T1000 (cell line): Measurements from ENCODE around the gene YIF1B.
"Not testable (repeated sequence)": the region's sequence is repeated elsewhere in the genome, so short reads cannot be mapped to it uniquely, and the experiment has no call there.

Experiments
- DNase-seq: peaks from one replicate; lab custom pipeline; 2025; ENCODE audit warnings: mixed read lengths; lab: John Stamatoyannopoulos, UW

YIF1B gene, protein sequence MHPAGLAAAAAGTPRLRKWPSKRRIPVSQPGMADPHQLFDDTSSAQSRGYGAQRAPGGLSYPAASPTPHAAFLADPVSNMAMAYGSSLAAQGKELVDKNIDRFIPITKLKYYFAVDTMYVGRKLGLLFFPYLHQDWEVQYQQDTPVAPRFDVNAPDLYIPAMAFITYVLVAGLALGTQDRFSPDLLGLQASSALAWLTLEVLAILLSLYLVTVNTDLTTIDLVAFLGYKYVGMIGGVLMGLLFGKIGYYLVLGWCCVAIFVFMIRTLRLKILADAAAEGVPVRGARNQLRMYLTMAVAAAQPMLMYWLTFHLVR

DNA sequence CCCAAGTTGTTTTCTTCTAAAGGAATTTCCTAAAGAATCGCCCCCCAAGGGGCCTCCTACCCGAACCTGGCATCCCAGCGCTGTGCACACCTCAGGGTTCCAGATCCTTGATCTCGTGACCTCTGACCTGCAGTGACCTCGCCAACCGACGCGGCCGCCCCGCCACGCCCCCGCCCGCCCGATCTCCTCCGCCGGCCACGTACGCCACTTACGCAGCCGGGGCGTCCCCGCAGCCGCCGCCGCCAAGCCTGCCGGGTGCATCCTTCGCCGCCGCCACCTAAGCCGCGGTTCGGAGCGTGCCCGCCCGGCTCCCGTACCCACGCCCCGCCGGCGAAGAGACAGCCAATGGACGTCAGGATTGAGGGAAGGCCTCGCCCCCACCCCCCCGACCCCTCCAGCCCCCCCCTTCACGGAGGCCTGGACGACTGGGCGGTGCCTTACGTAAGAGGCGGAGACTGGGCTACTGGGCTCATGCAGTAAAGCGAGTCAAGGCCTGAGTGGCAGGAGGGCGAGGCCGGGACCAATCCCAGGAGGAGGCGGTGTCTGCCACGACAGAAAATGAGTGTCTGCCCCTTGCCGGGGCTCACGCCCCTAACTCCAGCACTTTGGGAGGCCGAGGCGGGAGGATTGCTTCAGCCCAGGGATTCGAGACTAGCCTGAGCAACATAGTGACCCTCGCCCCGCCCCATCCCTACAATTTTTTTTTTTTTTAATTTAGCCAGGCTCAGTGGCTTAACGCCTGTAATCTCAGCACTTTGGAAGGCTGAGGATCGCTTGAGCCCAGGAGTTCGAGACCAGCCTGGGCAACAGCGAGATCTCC lies at the start of gene YIF1B:
YIF1B (minus strand) TSS at position 291 of the 820 bp plus-strand sequence; CDS start at position 261, 30 bp downstream.
- peak; percentile 96 for DNase-seq

DNA sequence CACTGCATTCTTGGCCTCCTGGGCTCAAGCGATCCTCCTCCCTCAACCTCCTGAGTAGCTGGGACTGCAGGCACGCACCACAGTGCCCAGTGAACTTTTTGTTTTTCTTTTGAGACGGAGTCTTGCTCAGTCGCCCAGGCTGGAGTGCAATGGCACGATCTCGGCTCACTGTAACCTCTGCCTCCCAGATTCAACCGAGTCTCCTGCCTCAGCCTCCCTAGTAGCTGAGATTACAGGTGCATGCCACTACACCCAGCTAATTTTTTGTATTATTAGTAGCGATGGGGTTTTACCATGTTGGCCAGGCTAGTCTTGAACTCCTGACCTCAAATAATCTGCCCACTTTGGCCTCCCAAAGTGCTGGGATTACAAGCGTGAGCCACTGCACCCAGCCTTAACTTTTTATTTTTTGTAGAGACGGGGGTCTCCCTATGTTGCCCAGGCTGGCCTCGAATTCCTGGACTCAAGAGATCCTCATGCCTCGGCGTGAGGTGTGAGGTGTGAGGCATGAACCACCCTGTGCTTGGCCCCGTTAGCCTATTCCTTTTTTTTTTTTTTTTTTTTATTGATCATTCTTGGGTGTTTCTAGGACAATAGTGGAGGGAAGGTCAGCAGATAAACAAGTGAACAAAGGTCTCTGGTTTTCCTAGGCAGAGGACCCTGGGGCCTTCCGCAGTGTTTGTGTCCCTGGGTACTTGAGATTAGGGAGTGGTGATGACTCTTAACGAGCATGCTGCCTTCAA lies 47.4 kb upstream of the YIF1B start:
- not testable (repeated sequence) for DNase-seq

DNA sequence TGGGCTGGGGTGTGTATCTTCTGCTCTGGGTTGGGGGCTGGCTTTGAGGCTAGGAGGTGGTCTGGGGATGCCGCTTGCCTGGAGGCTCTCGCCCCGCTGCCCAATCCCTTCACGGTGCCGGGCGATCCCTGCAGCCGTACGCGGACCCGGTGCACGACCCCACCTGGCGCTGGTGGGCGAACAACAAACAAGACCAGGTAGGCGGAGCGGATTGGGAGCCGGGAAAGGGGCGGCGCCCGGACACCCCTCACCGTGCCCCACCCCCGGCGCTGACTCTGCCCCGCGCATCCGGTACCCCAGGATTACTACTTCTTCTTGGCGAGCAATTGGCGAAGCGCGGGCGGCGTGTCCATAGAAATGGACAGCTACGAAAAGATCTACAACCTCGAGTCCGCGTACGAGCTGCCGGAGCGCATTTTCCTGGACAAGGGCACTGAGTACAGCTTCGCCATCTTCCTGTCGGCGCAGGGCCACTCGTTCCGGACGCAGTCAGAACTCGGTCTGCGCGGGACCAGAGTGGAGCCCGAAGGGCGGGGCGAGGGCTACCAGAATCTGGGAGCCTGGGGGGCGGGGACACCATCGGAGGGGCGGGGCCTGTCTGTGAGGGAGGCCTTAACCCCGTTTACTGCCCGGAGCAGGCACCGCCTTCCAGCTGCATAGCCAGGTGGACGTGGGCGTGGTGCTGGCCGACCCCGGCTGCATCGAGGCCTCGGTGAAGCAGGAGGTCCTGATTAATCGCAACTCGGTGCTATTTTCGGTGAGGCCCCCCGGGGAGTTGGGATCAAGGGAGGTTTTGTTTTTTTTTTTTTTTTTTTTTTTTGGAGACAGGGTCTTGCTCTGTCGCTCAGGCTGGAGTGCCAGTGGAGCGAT lies 46.6 kb upstream of the YIF1B start:
- peak; percentile 73 for DNase-seq

DNA sequence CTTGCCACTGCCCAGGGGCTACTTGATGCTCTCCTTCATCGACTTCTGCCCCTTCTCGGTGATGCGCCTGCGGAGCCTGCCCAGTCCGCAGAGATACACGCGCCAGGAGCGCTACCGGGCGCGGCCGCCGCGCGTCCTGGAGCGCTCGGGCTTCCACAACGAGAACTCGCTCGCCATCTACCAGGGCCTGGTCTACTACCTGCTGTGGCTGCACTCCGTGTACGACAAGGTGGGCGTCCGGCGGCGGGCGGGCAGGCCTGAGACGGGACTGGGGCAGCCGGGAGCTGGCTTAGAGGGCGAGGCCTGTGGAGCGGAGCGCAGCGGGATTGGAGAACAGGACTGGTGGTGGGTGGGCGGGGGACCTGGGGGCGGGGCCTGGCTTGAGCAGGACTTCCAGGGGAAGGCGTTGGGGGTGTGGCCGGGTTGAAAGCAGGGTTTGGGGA lies 45.9 kb upstream of the YIF1B start:
- peak; percentile 74 for DNase-seq

DNA sequence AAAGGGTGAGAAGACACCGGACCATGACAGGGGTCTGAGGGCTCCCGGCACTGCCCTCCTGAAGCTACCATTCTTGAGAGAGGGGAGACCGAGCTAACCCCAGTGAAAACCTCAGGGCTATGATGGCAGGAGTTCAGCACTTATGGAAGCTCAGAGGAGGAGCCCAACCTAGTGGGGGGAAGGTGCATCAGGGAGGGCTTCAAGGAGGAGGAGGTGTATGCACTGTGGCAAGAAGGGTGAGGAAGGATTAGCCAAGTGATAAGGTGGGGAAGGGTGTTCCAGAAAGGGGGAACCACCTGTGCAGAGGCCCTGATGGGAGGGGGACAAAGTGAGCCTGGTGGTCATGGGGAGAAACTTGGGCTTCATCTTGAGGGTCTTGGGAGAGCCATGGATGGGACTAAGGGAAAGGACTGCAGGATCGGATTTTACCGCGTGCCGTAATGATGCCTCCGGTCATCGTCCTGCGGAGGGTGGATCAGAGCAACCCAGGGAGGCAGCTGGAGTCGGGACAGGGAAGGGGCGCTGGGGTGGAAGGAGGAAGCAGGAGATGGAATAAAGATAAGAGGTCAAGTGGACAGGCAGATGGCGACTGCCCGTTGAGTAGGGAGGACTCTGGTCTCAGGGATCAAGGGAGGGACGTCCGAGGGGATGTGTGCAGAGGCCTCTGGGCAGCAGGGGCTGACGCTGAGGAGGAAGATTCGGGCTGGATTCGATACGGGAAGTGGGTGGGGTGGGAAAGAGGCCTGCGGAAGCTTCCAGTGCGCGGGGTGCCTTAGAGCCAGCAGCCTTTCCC lies 45.3 kb upstream of the YIF1B start:
- no peak for DNase-seq

DNA sequence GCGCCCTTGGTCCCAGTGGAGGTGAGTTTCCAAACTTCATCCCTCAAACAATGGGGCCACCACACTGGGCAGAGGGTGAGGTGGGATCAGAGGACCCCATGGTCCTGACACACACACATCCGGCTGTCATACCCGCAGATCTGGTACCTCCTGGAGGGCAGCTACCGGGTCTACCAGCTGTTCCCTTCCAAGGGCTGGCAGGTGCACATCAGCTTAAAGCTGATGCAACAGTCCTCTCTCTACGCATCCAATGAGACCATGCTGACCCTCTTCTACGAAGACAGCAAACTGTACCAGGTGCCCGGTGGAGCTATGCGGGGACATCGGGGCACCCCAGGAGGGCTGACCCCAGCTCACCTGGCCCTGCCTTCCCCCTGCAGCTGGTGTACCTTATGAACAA lies 44.6 kb upstream of the YIF1B start:
- DNase-seq = no peak

DNA sequence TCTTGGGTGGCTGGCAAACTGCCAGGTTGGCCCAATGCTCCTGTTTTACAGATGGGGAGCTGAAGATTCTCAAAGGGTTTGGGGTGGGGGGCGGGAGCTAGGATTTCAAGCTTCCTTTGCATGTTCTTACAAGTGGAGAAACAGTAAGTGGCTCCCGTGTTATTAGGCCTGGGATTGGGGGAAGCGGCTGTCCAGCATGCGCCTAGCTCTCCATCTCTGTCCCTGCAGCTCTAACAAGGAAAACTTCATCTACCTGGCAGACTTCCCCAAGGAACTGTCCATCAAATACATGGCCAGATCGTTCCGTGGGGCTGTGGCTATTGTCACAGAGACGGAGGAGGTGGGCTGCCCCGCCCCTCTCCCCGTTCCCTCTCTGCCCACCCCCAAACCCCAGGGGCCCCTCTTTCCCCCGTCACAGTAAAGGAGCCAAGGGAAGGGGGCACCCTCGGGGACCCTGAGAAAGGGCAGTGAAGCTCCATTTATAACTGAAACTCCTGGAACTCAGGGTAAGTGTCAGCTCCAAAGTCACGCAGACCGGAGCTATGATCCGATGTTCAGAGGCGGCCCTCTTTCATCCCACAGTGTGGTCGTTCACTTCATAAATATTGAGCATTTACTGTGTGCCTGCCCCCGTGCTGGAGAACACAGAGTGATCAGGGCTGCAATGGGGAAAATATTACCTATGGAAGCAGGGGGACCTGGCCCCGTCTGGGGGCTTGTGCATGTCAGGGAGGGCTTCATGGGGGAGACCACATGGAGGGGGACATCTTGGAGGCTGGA lies 43.7 kb upstream of the YIF1B start:
- DNase-seq = no peak

DNA sequence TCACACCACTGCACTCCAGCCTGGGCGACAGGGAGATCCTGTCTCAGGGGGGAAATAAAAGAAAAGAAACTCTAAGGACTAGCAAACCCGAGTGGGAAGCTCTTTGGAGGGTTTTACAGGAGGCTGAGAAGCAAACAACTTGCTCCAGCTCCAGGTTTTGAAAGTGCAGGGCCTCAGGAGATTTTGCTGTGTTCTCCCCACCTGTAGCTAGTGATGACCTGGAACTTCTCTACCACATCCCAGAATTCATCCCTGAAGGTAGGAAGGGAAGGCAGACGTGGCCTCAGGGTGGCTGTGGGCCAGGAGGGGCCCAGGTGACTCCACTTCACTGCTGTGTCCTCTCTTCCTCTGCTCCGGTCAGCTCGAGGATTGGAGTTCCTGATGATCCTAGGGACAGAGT lies 42.3 kb upstream of the YIF1B start:
- DNase-seq = no peak

DNA sequence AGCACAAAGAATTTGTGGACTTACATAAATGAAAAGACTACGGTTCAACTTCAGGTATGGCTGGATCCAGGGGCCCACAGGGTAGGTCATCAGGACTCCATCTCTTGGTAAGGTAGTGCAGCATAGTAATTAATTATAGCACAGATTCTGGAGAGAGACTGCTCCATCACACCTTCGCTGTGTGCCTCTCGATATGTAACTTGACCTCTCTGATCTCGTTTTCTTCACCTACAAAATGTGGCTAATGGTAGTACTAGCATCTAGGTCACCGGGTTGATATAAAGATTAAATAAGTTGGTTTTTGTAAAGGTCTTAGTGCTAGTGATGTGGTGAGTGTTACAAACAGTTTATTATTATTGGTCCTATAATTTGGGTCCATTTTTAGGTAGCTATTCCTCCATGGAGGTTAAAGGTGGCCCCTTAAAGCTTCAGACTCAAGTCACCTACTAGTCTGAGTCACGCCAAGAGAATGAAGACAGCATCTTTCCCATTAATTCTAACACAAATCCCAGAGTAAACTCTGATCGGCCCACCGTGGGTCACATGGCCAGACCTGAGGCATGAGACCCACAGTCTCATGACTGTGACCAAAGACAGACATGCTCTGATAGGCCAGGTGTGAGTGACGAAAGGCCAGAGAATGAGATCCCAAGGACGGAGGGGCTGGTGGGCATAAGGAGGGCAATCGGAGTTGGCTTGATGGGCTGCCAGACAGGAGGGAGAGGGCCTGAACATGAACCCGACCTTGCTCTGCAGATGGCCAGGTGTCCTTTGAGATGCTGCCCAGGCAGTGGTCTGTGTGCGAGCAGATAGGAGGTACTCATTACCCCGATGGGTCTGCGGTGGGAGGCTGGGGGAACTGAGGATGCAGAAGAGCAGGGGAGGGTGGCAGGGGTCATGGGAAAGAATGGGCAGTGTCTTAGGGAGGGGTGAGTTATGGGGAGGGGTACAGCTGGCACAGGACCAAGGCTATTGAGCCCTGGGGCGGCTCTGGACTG lies 40.3 kb upstream of the YIF1B start:
- DNase-seq = no peak

DNA sequence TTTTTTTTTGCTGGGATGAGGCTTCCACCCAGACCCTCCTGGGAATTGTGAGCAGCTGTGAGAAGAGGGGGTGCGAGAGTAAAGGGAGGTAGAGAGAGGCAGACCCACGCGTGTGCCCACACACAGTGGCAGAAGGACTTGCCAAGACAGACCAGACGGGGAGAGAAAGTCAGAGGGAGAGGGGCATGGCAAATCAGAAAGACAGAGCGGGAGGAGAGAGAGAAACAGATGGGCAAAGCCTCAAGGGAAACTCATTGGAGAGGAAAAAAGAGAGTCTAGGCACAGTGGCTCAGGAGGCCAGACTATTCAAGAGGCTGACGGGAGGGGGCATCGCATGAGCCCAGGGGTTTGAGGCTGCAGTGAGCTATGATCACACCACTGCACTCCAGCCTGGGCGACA lies 36.9 kb upstream of the YIF1B start:
- DNase-seq = no peak

DNA sequence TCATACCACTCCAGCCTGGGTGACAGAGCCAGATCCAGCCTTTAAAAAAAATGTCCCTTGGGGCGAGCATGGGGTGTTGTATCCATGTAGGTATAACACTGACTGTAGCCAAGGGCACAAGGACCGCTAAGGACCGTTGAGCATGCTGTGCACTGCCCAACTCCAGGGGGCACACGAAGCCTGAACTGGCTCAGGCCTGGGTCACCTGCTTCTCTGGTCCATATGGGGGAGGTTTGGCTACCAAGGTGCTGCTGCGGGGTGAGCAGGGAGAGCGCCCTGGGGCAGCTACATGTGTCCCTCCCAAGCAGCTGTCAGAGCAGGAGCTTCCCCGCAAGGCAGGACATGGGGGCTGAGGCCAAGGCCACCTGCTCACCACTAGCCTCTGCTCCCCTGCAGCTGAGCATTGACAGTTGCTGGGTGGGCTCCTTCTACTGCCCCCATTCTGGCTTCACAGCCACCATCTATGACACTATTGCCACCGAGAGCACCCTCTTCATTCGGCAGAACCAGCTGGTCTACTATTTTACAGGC lies 36.2 kb upstream of the YIF1B start:
- DNase-seq = no peak

DNA sequence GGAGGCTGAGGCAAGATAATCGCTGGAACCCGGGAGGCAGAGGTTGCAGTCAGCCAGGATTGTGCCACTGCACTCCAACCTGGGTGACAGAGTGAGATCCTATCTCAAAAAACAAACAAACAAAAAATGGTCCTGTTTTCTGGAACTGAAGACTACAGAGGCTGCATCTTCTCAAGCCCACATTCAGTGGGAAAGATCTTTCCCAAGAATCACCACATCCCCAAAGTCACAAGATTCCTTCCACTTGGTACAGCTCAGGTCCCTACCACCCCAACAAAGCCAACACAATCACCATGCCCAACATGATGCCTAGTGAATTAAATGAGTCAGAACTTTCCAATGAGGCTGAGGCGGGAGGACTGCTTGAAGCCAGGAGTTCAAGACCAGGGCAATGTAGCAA lies 35.1 kb upstream of the YIF1B start:
- DNase-seq = no peak

DNA sequence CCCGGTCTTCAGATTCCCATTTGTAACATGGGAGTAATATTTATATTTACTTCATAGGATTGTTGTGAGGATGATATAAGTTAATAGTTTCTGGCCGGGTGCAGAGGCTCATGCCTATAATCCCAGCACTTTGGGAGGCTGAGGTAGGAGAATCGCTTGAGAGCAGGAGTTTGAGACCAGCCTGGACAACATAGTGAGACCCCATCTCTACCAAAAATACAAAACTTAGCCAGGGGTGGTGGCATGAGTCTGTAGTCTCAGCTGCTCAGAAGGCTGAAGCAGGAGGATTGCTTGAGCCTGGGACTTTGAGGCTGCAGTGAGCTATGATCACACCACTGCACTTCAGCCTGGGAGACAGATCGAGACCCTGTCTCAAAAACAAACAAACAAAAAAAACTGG lies 31.1 kb upstream of the YIF1B start:
- DNase-seq = no peak

DNA sequence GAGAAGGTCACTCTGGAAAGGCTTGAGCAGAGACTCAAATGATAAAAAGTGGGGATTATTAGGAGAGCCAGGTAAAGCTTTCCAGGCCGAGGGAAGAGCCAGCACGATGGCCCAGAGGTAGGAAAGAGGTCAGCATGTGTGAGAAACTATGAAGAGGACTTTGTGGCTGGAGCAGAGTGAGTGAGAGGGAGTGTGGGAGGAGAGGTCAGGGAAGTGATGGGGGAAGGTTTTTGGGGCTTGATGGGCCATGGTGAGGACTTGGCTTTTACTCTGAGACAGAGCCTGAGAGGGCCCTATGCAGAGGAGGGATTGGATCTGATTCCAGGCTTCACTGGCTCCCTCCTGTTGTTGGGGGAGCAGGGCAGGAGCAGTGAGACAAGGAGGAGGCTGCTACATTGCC lies 25.2 kb upstream of the YIF1B start:
- DNase-seq = no peak

DNA sequence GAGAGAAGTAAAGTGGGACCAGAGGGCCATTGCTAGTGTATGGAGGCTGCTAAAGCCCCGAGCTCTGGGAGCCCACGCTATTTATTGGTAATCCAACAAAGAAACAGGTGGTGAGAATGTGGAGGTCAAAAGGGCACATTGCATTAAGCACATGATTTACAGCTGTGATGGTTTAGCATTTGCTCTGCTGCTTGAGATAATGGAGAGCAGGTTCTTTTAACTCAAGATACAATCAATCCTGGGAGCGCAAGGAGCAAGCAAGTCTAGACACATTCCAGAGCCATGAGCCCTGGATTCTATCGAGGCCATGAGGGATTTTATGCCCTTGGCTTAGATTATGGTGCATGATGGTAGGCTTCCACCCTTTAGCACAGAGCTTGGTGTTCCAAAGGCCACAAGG lies 23.3 kb upstream of the YIF1B start:
- DNase-seq = not testable (repeated sequence)

DNA sequence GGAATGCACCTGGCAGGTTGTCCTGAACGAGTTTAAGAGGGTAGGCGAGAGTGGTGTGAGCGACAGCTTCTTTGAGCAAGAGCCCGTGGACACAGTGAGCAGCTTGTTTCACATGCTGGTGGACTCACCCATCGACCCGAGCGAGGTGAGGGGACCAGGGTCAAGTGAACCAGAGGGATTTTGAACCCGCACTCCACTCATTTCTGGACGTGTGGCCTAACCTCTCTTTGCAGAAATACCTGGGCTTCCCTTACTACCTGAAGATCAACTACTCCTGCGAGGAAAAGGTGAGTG lies 21.6 kb upstream of the YIF1B start:
- no peak for DNase-seq

DNA sequence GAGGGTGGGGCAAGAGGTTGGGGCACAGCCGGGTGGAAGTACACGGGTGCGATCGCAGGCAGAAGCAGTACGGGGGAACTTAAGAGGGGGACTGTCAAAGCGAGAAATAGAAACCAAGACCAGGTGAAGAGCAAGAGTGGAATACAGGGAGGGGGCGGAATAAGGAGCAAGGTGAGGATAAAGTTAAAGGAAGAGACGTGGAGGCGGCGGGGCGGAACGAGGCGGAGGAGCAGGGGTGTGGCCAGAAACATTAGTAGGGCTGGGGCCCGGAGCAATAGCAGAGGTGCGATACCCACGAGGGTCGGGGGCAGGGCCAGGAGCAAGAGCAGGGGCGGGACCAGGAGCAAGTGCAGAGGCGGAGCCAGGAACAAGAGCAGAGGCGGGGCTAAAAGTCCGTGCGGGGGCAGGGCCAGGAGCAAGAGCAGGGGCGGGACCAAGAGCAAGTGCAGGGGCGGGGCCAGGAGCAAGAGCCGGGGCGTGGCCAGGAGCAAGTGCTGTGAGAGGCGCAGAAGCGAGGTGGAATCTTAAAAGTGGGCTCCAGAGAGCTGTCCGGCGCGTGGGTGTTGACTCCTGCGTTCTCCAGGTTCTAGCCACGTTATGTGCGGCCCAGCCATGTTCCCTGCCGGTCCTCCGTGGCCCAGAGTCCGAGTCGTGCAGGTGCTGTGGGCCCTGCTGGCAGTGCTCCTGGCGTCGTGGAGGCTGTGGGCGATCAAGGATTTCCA lies 21.1 kb upstream of the YIF1B start:
- peak; percentile 93 for DNase-seq
